MM.1S (cell line): Measurements from ENCODE around the gene LCNL1.

Experiments
- DNase-seq: peaks from one replicate; pipeline ENCODE4 v3.0.0-alpha.2; 2015
- H2AFZ ChIP-seq: fragments of 300-600 bp; sonication (generic); 2 replicates; pipeline ENCODE4 v1.6.0; 2016; ENCODE audit warnings: antibody characterized with exemption, low read length
- H3F3A ChIP-seq: fragments of 300-600 bp; sonication (generic); 2 replicates; pipeline ENCODE4 v1.6.1; 2016; ENCODE audit warnings: mild to moderate bottlenecking, antibody characterized with exemption, low read length, moderate library complexity, mixed read lengths; ENCODE audit not compliant: insufficient read depth
- H3K27ac ChIP-seq: fragments of 300-600 bp; sonication (generic); 2 replicates; pipeline ENCODE4 v1.5.1; 2016; ENCODE audit warnings: mild to moderate bottlenecking, low read length
- H3K27me3 ChIP-seq: fragments of 300-600 bp; sonication (generic); replicated peaks from 2 replicates; pipeline ENCODE4 v1.6.0; 2016; ENCODE audit warnings: low read length; ENCODE audit not compliant: insufficient read depth
- H3K36me3 ChIP-seq: fragments of 300-600 bp; sonication (generic); replicated peaks from 2 replicates; pipeline ENCODE4 v1.6.1; 2016; ENCODE audit warnings: mild to moderate bottlenecking, low read length, mixed read lengths; ENCODE audit not compliant: insufficient read depth
- H3K4me1 ChIP-seq: fragments of 300-600 bp; sonication (generic); 2 replicates; pipeline ENCODE4 v1.6.1; 2016; ENCODE audit warnings: low read length, mixed read lengths
- H3K4me2 ChIP-seq: fragments of 300-600 bp; sonication (generic); 2 replicates; pipeline ENCODE4 v1.6.0; 2016; ENCODE audit warnings: low read depth, low read length
- H3K4me3 ChIP-seq: fragments of 300-600 bp; sonication (generic); 2 replicates; pipeline ENCODE4 v1.5.1; 2016; ENCODE audit warnings: low read length, mixed read lengths
- H3K79me2 ChIP-seq: fragments of 300-600 bp; sonication (generic); 2 replicates; pipeline ENCODE4 v1.6.1; 2016; ENCODE audit warnings: mixed run types, low read length, mixed read lengths
- H3K9ac ChIP-seq: fragments of 300-600 bp; sonication (generic); 2 replicates; pipeline ENCODE4 v1.6.1; 2016; ENCODE audit warnings: low read length, mixed read lengths
- H3K9me2 ChIP-seq: fragments of 300-600 bp; sonication (generic); replicated peaks from 2 replicates; pipeline ENCODE4 v1.6.1; 2016; ENCODE audit warnings: mild to moderate bottlenecking, low read length, mixed read lengths; ENCODE audit not compliant: insufficient read depth
- H3K9me3 ChIP-seq: fragments of 300-600 bp; sonication (generic); replicated peaks from 2 replicates; pipeline ENCODE4 v1.6.1; 2016; ENCODE audit warnings: mild to moderate bottlenecking, low read length, mixed read lengths; ENCODE audit not compliant: insufficient read depth
- H4K20me1 ChIP-seq: fragments of 300-600 bp; sonication (generic); 2 replicates; pipeline ENCODE4 v1.6.1; 2016; ENCODE audit warnings: mild to moderate bottlenecking, low read length, moderate library complexity, mixed read lengths; ENCODE audit not compliant: insufficient read depth
- EZH2 ChIP-seq: fragments of 300-600 bp; sonication (generic); optimal IDR thresholded peaks from 2 replicates; pipeline ENCODE3; 2017; ENCODE audit warnings: low read depth, mild to moderate bottlenecking, antibody characterized with exemption, low read length, mixed read lengths
- EZH2phosphoT487 ChIP-seq: fragments of 300-600 bp; sonication (generic); IDR thresholded peaks from 2 replicates; pipeline ENCODE4 v1.6.1; 2018; ENCODE audit warnings: antibody characterized with exemption, low read length
- TF ChIP-seq, protein P1 (sequence below): fragments of 300-600 bp; sonication (generic); IDR thresholded peaks from 2 replicates; pipeline ENCODE4 v1.5.1; 2016; ENCODE audit warnings: antibody characterized with exemption, low read length, mixed read lengths

The LCNL1 gene

DNA sequence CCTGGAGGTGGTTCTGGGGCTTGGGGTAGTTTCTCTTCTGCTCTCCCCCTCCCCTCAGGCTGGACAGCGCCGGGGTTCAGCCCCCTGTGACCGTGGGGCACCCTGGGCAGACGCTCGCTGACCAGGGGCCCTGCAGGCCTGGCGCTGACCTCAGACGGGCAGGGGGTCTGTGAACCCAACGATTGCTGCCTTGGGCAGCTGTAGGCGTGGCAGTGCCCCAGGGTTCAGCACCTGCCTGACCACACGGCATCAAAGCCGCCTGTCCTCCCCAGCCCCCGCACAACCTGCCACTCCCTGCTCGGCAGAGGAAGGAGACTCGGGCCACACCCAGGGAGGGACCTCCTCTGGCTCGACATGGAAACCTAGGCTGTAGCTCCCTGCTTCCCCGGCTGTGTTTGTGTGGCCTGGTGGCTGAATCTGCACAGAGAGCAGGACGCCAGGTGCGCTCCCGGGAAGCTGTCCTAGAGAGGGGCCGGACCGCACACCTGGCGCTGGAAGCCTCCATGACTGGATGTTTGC lies 18.6 kb upstream of the LCNL1 start:
- Histone ChIP-seq H3K27me3 (peaks cover 70% of the 10 kb centered on the region), H3K79me2 (no peaks in the 10 kb centered on the region), H2AFZ (no peak overlapping the region), H3K4me2 (peak overlapping the region; percentile 14; the same call in 1 of the 2 replicates), H3K4me1 (no peaks in the 10 kb centered on the region), H4K20me1 (no peaks in the 10 kb centered on the region), H3K27ac (no peak overlapping the region), H3K9me3 (no peaks in the 10 kb centered on the region), H3K4me3 (no peak overlapping the region), H3F3A (no peaks in the 10 kb centered on the region), H3K9me2 (no peaks in the 10 kb centered on the region), H3K36me3 (no peaks in the 10 kb centered on the region), H3K9ac (no peak overlapping the region)
- TF ChIP-seq EZH2phosphoT487 (no peak), EZH2 (no peak)
- TF ChIP-seq, protein P1, sequence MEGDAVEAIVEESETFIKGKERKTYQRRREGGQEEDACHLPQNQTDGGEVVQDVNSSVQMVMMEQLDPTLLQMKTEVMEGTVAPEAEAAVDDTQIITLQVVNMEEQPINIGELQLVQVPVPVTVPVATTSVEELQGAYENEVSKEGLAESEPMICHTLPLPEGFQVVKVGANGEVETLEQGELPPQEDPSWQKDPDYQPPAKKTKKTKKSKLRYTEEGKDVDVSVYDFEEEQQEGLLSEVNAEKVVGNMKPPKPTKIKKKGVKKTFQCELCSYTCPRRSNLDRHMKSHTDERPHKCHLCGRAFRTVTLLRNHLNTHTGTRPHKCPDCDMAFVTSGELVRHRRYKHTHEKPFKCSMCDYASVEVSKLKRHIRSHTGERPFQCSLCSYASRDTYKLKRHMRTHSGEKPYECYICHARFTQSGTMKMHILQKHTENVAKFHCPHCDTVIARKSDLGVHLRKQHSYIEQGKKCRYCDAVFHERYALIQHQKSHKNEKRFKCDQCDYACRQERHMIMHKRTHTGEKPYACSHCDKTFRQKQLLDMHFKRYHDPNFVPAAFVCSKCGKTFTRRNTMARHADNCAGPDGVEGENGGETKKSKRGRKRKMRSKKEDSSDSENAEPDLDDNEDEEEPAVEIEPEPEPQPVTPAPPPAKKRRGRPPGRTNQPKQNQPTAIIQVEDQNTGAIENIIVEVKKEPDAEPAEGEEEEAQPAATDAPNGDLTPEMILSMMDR, result no peak
- DNase-seq, result no peak

DNA sequence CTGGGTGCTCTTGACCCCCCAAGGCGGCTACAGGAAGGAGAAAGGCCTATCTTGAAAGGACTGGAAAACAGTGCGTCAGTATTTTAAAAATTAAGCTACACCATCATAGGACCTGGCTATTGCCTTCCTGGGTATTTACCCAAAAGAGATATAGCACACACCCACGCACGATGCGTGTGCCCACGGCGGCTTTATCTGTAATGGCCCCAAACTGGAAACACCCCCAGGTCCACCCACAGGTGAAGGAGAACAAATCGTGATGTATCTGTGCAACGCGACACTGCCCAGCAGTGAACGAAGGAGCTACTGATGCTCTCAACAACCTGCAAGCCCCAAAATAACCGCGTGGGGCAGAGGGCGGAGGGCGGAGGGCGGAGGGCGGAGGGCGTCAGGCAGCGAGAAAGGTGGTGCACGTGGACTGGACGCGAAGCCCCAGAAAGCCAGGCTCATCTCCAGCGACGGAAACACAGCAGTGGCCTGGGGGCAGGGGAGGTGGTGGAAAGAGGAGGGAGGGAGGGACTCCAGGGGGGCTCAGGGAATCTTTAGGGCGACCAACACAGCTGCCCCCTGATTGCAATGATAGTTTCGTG lies 17.9 kb upstream of the LCNL1 start:
- Histone ChIP-seq H3K27ac (no peak overlapping the region), H3F3A (no peaks in the 10 kb centered on the region), H3K9me3 (no peaks in the 10 kb centered on the region), H3K79me2 (no peaks in the 10 kb centered on the region), H3K4me1 (no peaks in the 10 kb centered on the region), H4K20me1 (no peaks in the 10 kb centered on the region), H3K36me3 (no peaks in the 10 kb centered on the region), H3K9me2 (no peaks in the 10 kb centered on the region), H3K27me3 (peaks cover 68% of the 10 kb centered on the region), H3K9ac (no peak overlapping the region), H3K4me2 (peak overlapping the region; percentile 14; the same call in 1 of the 2 replicates), H3K4me3 (no peak overlapping the region), H2AFZ (no peak overlapping the region)
- TF ChIP-seq EZH2 (no peak), EZH2phosphoT487 (no peak)
- TF ChIP-seq, protein P1, result no peak
- DNase-seq, result no peak

DNA sequence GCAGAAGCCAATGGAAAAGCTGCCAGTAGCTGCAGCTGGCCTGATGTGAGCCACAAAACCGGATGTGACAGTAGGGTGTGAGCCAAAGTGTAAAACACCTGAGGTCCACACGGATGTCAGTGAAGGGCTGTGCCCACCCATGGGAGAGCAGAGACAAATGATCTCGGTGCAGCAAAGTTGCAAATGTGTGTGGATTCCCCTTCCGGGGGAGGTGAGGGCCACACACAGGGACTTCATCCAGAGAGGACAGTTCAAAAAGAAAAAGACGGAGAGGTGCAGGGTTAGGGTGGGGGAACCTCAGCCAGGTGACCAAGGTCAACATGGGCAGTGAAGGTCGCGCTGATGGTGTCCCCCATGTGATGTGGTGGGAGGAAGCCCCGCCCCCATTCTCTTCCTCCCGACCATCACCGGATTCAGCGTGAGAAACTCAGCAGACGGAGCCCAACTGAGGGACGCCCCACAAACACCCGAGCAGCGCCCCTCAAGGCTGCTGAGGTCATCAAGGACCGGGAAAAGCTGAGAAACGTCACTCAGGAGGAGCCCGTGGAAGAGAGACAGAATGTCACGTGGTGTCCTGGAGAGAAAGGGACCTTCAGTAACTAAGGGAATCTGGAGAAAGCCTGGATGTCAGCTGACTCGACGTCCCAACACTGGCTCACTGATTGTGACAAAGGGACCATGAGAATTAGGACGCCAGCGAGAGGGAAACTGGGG lies 16.9 kb upstream of the LCNL1 start:
- Histone ChIP-seq H3K9me2 (no peaks in the 10 kb centered on the region), H3K9me3 (no peaks in the 10 kb centered on the region), H2AFZ (no peak overlapping the region), H4K20me1 (no peaks in the 10 kb centered on the region), H3F3A (no peaks in the 10 kb centered on the region), H3K79me2 (no peaks in the 10 kb centered on the region), H3K27me3 (peaks cover 72% of the 10 kb centered on the region), H3K27ac (no peak overlapping the region), H3K9ac (no peak overlapping the region), H3K4me2 (no peak overlapping the region), H3K4me3 (no peak overlapping the region), H3K36me3 (no peaks in the 10 kb centered on the region), H3K4me1 (no peaks in the 10 kb centered on the region)
- TF ChIP-seq EZH2phosphoT487 (no peak), EZH2 (no peak)
- TF ChIP-seq, protein P1, result no peak
- DNase-seq, result peak; percentile 21
